ES-I3 (cell line): ENCODE data around the gene TYW1.
"Not testable (repeated sequence)": the region's sequence is repeated elsewhere in the genome, so short reads cannot be mapped to it uniquely, and the experiment has no call there.

Experiments used
- H3K36me3 ChIP-seq: 2 replicates; pipeline ENCODE4 v1.6.1; 2013; ENCODE audit warnings: mild to moderate bottlenecking, low read length, control low read depth, moderate library complexity; ENCODE audit not compliant: insufficient read depth
- H3K4me1 ChIP-seq: 2 replicates; pipeline ENCODE4 v1.6.1; 2013; ENCODE audit warnings: mild to moderate bottlenecking, control low read depth, low read length; ENCODE audit not compliant: insufficient read depth
- H3K9ac ChIP-seq: 2 replicates; pipeline ENCODE4 v1.6.1; 2013; ENCODE audit warnings: low read depth, mild to moderate bottlenecking, low read length, moderate library complexity
- H3K9me3 ChIP-seq: 2 replicates; pipeline ENCODE4 v1.6.1; 2013; ENCODE audit warnings: mild to moderate bottlenecking, low read length, moderate library complexity; ENCODE audit not compliant: control insufficient read depth, insufficient read depth

The TYW1 gene

DNA sequence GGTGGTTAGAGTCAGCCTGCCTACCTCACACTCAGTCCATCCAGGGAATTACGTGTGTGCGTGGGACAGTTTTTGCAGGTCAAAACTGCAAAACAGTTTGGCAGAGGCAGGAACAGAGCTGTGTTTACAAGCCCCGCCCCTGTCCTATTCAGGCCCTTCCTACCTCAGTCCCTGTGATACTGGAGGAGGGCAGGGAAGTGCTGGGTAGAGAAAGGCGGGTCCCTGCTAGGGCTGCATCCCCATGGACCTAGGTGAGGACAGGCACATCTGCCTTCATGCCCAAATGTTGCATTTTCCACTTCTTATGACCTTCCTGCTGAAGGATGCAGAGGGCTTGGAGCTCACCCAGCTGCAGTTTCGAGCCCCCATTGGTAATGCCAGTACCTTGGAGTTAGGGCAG lies 26.3 kb upstream of the TYW1 start:
- Histone ChIP-seq H3K9ac (no peak overlapping the region), H3K4me1 (no peaks in the 10 kb centered on the region), H3K9me3 (no peaks in the 10 kb centered on the region; the same call in 1 of the 2 replicates), H3K36me3 (no peaks in the 10 kb centered on the region)

DNA sequence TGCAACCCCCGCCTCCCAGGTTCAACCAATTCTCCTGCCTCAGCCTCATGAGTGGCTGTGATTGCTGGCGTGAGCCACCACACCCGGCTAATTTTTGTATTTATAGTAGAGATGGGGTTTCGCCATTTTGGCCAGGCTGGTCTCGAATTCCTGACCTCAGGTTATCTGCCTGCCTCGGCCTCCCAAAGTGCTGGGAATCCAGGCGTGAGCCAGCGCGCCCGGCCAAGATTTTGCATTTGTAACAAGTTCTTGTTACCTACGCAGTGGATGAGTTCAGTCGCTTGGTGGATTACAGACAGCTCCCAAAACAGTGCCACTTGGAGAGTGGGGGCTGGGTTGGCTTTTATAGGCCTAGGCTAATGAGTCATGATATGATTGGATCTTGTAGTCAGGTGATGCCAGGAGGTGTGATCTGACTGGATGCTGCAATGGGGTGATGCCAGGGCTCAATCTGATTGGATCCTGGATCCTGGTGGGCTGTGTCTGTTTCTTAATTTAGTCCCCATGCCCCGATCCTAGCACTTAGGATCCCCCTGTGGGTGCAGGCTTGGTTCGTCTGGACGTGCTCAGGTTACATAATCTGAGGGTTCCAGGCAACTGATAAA lies 21.5 kb upstream of the TYW1 start:
- Histone ChIP-seq H3K36me3 (no peaks in the 10 kb centered on the region), H3K9ac (no peak overlapping the region), H3K4me1 (no peaks in the 10 kb centered on the region), H3K9me3 (peaks cover under 1% of the 10 kb centered on the region)

DNA sequence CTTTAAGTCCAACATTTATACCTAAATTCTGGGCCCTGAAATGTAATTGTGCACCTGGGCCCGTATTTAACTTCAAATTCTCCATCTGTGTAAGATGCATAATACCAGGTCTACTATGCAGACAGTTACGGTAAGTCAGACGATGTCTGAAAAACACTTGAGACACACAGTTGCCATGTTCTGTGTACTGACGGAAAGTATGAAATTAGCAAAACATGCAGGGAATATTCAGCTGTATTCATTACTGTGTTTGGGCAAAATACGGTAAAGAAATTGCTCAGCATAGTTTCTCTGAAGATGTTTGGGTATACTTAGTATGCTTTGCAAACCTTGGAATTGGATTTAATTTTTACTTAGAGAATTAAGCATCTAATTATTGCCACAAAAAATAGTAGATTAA lies 18.3 kb upstream of the TYW1 start:
- H3K9me3 ChIP-seq, H3K36me3 ChIP-seq, H3K4me1 ChIP-seq, H3K9ac ChIP-seq: not testable (repeated sequence)

DNA sequence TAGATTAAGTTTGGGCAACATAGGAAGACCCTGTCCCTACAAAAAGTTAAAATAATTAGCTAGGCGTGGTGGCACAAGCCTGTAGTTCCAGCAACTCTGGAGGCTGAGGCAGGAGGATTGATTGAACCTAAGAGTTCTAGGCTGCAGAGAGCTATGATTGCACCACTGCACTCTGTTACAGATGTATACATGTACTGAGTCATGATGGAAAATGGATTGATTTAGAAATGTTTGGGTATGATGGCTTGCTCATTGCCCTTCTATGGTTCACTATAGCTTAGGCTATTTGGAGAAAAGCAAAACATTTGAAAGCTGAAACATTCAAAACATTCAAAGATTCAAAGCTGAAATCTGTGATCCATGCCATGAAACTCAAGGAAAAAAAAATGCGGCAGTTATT lies 17.6 kb upstream of the TYW1 start:
- not testable (repeated sequence) for H3K9ac ChIP-seq, H3K36me3 ChIP-seq, H3K9me3 ChIP-seq, H3K4me1 ChIP-seq

DNA sequence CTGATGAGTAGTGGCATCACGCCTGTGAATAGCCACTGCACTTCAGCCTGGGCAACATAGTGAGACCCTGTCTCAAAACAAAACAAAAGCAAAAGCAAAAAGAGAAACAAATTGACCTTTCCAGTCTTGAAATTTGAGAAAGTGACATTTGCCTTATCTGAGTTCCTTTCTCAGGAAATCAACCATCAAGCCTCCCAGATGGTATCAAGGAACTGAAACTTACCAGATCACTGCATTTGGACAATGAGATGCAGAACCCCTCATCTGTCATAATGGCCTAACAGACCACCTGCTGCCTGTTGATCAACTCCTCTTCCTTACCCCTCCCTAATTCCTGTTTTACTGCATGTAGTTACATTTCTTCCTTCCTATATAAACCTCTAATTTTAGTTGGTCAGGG lies 16.3 kb upstream of the TYW1 start:
- not testable (repeated sequence) for H3K9me3 ChIP-seq, H3K4me1 ChIP-seq, H3K36me3 ChIP-seq, H3K9ac ChIP-seq

DNA sequence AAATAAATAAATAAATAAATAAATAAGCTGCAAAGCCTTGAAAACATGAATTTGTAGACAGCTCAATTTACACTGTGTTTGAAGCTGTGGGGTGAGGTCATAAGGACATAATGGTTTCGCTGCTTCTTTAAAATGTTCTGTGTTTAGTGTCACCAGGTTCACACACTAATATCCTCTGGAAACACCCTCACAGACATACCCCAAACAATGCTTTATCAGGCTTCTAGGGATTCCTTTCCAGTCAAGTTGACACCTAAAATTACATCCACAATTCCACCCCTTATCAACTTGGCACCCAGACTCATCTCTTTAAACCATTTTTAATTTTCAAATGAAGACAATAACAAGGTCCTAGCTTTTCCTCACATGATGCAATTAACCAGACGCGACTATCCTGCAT lies 7.1 kb upstream of the TYW1 start:
- not testable (repeated sequence) for H3K9ac ChIP-seq, H3K4me1 ChIP-seq, H3K9me3 ChIP-seq, H3K36me3 ChIP-seq

DNA sequence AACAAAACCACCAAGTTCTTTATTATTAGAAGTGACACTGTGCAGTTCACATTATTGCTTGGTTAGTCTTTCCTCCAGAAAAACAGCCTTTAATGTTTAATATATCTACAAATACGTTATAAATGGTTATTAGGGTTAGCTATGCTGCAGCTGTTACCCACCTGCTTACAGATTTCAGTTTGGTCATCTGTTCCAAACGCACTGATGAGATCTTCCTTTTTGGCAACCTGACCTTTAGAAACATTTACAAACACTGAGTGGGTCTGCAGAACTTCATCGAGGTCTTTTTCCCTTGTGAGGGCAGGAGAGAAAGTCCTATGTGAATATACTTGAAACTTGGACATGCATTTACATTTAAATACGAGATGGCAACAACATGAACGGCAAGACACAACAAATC lies 2.6 kb upstream of the TYW1 start:
- H3K9me3 ChIP-seq, H3K36me3 ChIP-seq, H3K4me1 ChIP-seq, H3K9ac ChIP-seq: not testable (repeated sequence)

DNA sequence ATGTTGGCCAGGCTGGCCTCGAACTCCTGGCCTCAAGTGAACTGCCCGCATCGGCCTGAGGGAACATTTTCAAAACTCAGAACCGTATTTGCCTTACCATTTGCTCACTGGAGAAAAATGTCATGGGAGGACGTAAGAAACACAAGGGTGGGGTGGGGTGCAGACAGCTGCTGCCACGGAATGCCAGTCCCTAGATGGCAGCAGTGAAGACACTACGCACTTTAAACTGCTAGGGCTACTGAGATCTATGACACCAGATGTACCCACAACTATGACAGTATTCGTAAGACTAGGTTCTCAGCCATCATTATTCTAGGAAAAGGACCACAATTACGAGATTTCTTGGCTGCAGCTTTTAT lies 2.0 kb upstream of the TYW1 start:
- H3K4me1 ChIP-seq, H3K9me3 ChIP-seq, H3K36me3 ChIP-seq: not testable (repeated sequence)
- H3K9ac ChIP-seq, result peak overlapping the region; percentile 78; the same call in 1 of the 2 replicates

DNA sequence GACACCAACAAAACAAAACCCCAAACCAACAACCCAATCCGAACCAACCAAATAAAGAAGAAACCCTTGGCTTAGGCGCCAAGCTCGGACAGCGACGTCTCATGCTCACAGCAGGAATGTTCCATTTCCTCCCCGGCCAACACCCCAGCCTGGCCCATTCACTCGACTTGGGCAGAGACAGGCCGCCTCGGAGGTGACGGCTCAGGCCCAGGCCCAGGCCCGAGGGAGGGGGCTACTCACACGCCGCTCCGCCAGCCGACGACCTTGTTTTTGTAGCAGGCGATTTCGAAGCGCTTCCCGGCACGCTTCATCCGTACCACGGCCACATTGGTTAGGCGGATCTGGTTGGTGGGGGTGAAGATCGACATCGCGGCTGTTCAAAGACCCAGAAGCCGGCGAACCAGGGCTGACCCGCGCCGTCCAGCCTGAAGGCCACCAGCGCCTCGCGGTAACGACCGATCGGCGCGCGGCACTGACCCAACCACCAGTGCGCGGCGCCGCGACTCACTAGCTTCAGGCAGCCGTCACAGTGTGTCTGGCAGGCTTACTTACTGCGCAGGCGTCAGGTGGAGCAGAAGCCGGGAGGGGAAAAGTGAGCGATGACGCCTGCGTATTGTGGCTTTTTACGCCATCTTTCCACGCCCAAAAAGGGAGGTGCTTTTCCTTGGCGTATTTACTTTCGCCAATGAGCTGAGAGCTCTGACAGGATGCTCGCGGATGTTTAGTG lies 1.4 kb upstream of the TYW1 start, which contains the start of gene SBDS:
Gene SBDS (minus strand): TSS at position 537 of the 727 bp plus-strand sequence. CDS start 169 bp downstream, at position 368.
- H3K36me3 ChIP-seq, H3K4me1 ChIP-seq, H3K9me3 ChIP-seq: not testable (repeated sequence)
- H3K9ac ChIP-seq, result peak within 1 kb of the TSS; percentile 78

DNA sequence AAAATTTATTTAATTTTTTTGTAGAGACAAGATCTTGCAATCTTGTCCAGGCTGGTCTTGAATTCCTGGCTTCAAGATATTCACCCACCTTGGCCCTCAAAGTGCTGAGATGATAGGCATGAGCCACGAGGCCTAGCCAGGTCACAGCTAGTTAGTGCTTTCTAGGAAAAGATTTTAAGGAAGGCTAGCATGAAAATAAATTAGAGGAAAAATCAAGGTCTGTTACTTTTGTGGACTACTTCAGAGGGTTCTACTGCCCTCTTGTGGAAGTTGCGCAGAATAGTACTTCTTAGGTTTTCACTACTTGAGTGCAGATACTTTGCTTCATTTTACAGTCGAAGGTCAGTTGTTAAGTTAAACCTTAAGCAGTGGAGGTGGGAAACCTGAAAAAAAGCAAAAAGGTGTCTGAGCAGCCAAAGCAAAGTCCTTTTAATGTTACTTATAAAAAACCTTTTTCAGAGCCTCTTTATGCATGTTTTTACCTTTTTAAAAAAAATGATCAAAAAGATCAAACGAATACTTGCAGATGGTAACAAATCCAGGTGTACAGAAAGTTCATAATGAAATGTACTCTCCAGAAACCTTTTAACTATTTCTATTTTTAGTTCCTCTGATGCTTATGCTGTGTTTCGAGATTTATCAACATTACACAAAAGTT lies 4.1 kb downstream of the TYW1 start:
- H3K4me1 ChIP-seq, H3K9ac ChIP-seq, H3K36me3 ChIP-seq, H3K9me3 ChIP-seq: not testable (repeated sequence)

DNA sequence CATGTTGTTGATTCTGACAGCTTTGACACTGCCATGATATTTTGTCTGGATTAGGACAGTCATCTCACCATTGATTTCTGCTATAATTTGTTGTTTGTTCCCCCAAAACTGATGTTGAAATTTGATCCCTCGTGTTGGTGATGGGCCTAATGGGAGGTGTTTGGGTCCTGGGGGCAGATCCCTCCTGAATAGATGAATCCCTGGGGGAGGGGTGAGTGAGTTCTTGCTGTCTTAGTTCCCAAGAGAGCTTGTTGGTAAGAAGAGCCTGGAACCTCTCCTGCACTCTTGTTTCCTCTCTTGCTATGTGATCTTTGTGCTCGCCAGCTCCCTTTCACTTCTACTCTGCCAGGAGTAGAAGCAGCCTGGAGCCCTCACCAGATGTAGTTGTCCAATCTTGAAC lies 7.5 kb downstream of the TYW1 start:
- H3K9me3 ChIP-seq, H3K36me3 ChIP-seq, H3K4me1 ChIP-seq, H3K9ac ChIP-seq: not testable (repeated sequence)

DNA sequence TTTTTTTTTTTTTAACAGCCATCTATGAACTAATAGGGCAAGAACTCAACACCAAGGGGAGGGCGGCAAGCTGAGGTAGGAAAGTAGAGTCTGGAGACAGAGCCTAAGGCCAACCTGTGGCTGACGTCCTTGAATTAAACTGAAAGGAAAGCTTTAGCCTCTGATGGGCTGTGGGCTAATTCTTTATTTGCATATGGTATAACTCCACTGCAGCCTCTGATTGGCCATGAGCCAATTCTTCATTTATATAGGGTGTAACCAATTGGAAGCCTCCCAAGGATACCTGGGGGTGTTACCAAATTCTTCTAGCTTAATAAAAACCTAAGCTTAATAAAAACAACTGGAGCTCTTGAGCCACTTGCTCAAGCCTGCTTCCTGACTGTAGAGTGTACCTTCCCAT lies 10.3 kb downstream of the TYW1 start:
- Histone ChIP-seq H3K36me3 (peaks cover 7% of the 10 kb centered on the region; the same call in 1 of the 2 replicates), H3K9me3 (no peaks in the 10 kb centered on the region), H3K9ac (no peak overlapping the region), H3K4me1 (no peaks in the 10 kb centered on the region)

DNA sequence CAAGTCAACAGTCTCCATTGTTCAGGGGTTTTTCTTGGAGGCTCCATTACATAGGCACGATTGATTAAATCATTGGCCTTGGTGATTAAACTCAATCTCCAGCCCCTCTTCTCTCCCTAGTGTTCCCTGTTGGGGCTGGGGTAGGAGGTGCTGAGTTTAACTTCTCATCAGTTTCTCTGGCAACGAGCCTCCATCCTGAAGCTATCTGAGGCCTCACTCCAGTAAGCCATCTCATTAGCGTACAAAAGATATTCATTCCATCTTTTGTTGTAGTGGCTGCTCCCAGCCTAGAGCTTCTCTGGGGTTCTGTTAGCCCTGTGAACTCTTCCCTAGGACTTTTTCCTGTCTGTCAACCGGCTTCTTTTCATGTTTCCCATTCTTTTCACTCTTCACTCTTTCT lies 11.6 kb downstream of the TYW1 start:
- peaks cover 7% of the 10 kb centered on the region; the same call in 1 of the 2 replicates for H3K36me3 ChIP-seq
- H3K4me1 ChIP-seq, result no peaks in the 10 kb centered on the region
- no peaks in the 10 kb centered on the region for H3K9me3 ChIP-seq
- H3K9ac ChIP-seq, result no peak overlapping the region

DNA sequence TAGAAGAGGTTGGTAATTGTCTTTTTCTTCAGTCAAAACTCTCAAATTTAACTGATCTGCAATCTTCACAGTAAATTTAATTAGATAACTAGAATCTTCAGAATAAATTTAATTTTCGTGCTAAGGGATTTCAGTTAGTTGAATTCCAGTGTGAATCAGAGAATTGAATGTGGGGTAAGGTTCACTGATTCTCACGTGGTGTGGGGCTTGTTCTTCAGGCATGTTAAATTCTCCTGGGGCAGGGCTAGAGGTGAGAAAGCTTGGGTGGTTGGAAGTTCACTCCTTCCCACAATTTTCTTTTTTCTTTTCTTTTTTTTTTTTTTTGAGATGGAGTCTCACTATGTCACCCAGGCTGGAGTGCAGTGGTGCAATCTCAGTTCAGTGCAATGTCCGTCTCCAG lies 13.0 kb downstream of the TYW1 start:
- not testable (repeated sequence) for H3K9me3 ChIP-seq, H3K4me1 ChIP-seq, H3K9ac ChIP-seq, H3K36me3 ChIP-seq

DNA sequence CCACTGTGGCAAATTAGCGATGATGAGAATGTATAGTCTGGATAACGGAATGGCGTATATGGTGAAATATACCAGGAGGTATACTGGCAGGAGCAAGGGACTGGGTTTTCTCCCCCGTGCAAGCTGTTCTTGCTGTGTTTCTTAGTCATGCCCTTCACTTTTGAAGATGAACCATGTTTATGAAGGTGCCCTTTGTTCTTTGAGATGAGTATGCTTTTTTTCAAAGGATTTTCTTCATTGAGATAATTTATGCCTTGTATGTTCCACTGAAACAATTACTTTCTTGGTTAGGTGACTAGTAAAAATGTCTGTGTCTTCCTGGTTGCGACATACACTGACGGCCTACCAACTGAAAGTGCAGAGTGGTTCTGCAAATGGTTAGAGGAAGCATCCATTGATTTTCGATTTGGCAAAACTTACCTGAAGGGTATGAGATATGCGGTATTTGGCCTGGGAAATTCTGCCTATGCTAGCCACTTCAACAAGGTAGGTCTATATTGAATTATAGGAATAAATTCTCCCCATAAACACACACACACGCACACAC lies 17.5 kb downstream of the TYW1 start:
- H3K9ac ChIP-seq, H3K9me3 ChIP-seq, H3K4me1 ChIP-seq: not testable (repeated sequence)
- H3K36me3 ChIP-seq, result peaks cover 13% of the 10 kb centered on the region
